Natural killer cell treated with Interleukin-12 subunit alpha and Interleukin-12 subunit beta and Interleukin-15 and Interleukin-18, amount 100 ng/mL, for 72 hours (primary cell): Measurements from ENCODE around the gene LRCH4. TPM values are rescaled to one million over a fixed set of nuclear protein-coding genes. Genes with fewer than 3 reads are reported as not detected.

Experiments
- ATAC-seq, 2 donors: fragments of 150-1000 bp; cut with Tn5 transposase in 1 of 2; sonication (Bioruptor Pico), chemical (Tn5 transposase) in 1 of 2; 2 replicates each; pipeline ENCODE4 v1.10.0; 2021
- DNase-seq: peaks from one replicate; pipeline ENCODE4 v3.0.0; 2022; ENCODE audit warnings: low spot score
- H3K27ac Mint-ChIP-seq, 2 donors: 1 replicate in 1 of 2; 2 replicates in 1 of 2; pipeline ENCODE4 v1.8.0; 2022; ENCODE audit warnings: mixed read lengths in 2 of 2, mild to moderate bottlenecking in 1 of 2, moderate library complexity in 1 of 2
- H3K27me3 Mint-ChIP-seq, 2 donors: 1 replicate in 1 of 2; 2 replicates in 1 of 2; pipeline ENCODE4 v1.8.0; 2022; ENCODE audit warnings: mixed read lengths in 2 of 2
- H3K36me3 Mint-ChIP-seq: one replicate; pipeline ENCODE4 v1.8.0; 2022; ENCODE audit warnings: mixed read lengths
- H3K4me1 Mint-ChIP-seq, 2 donors: 1 replicate in 1 of 2; 2 replicates in 1 of 2; pipeline ENCODE4 v1.8.0; 2022; ENCODE audit warnings: low read depth in 2 of 2, mixed read lengths in 2 of 2, mild to moderate bottlenecking in 1 of 2
- H3K4me3 Mint-ChIP-seq: one replicate; pipeline ENCODE4 v1.8.0; 2022; ENCODE audit warnings: mixed read lengths
- H3K9me3 Mint-ChIP-seq: 2 replicates; pipeline ENCODE4 v1.8.0; 2022; ENCODE audit warnings: mixed read lengths
- total RNA-seq, 2 donors: library from RNA; stranded (reverse); gene quantifications; one replicate each; pipeline ENCODE4 v1.2.3, GENCODE V29; 2022

Gene LRCH4
- total RNA-seq, 2 donors from 2014 or later = 125 to 150 TPM

DNA sequence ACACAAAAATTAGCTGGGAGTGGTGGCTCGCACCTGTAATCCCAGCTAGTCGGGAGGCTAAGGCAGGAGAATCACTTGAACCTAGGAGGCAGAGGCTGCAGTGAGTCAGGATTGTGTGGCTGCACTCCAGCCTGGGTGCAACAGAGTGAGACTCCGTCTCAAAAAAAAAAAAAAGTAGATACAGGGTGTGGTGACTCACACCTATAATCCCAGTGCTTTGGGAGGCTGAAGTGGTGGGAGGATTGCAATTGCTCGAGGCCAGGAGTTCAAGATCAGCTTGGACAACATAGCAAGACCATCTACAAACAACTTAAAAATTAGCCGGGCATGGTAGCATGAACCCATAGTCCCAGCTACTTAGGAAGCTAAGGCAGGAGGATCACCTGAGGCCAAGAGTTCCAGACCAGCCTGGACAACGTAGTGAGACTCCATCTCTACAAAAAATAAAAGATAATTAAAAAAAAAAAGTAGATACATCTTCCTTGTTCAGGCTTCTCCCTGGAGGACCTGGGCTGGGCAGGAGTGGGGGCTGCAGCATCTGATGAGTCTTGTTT lies 28.5 kb upstream of the LRCH4 start:
- no peak for DNase-seq
- Mint-ChIP-seq H3K4me1 (peaks cover 8 to 13% of the 10 kb centered on the region in 2 donors), H3K36me3 (no peaks in the 10 kb centered on the region), H3K27ac (peak overlapping the region in 1 of 2 donors; percentile 34), H3K9me3 (no peaks in the 10 kb centered on the region), H3K4me3 (no peak overlapping the region), H3K27me3 (no peaks in the 10 kb centered on the region)
- ATAC-seq = no peak

DNA sequence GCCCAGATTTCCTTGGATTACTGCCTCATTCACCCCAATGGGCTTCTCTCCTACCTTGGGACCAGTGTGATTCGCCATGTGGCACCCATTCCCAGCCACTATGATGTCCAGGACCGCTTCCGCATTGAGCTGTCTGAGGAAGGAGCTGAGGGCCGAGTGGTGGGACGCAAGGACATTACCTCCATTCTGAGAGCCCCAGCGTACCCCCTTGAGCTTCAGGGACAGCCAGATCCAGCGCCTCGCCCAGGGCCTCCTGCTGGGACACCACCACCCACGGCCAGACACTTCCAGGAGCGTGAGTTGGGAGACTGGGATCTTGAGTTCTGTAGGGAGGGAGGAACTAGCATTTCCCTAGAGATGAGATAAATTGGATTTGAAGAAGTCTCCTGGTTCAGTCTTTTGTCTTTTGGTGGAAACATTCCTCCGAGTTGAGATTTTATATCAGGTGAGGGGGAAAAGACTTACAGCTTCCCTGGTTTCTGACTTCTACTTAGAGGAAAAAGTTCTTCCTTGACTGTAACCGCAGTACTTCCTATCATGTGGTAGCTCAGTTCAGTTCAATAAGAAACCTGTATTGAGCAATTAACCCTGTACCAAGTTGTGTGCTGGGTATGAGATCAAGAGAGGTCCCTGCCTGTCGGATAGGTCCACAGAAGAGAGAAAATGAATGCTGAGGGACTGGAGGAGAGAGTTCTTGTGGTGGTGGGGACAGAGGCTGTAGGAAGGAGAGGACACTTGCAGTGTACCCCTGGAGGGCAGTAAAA lies 27.7 kb upstream of the LRCH4 start:
- ATAC-seq = no peak
- H3K36me3 Mint-ChIP-seq = no peaks in the 10 kb centered on the region
- no peaks in the 10 kb centered on the region for H3K9me3 Mint-ChIP-seq
- peak overlapping the region in 1 of 2 donors; percentile 34 for H3K27ac Mint-ChIP-seq
- no peak for DNase-seq
- peak overlapping the region; percentile 25 for H3K4me3 Mint-ChIP-seq
- no peaks in the 10 kb centered on the region for H3K27me3 Mint-ChIP-seq
- H3K4me1 Mint-ChIP-seq = peaks cover 8 to 13% of the 10 kb centered on the region in 2 donors

DNA sequence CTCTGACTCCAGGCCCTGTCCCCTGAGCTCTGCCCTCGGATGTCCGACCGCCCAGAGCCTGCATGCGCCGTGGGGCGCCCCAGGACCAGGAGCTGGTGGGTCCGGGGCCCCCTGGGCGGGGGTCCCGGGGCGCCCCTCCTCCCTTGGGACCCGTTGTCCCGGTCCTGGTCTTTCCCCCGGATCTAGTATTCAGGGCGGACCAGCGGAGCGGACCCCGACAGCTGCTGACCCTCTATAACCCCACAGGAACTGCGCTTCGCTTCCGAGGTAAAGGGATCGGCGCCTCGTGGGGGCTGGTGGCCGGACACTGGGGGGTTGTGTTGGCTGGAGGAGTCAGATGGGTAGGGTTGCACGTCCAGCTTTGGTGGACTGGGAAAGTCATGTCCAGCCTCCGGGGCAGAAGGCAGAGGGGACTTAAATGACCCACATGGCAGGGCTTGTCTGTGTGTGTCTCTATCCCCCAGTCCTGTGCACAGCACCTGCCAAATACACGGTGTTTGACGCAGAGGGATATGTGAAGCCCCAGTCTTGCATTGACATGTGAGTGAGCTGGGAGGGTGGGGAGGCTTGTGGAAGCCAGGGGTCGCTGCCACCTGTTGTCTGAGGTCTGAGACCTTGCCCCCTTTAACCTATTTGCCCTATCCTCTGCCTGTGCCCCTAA lies 26.9 kb upstream of the LRCH4 start:
- DNase-seq = no peak
- Mint-ChIP-seq H3K9me3 (no peaks in the 10 kb centered on the region), H3K4me3 (peak overlapping the region; percentile 92), H3K27ac (peak overlapping the region in 1 of 2 donors; percentile 98), H3K4me1 (peaks cover 8 to 13% of the 10 kb centered on the region in 2 donors), H3K27me3 (no peaks in the 10 kb centered on the region), H3K36me3 (no peaks in the 10 kb centered on the region)
- peak in 1 of 2 donors; percentile 3 for ATAC-seq

DNA sequence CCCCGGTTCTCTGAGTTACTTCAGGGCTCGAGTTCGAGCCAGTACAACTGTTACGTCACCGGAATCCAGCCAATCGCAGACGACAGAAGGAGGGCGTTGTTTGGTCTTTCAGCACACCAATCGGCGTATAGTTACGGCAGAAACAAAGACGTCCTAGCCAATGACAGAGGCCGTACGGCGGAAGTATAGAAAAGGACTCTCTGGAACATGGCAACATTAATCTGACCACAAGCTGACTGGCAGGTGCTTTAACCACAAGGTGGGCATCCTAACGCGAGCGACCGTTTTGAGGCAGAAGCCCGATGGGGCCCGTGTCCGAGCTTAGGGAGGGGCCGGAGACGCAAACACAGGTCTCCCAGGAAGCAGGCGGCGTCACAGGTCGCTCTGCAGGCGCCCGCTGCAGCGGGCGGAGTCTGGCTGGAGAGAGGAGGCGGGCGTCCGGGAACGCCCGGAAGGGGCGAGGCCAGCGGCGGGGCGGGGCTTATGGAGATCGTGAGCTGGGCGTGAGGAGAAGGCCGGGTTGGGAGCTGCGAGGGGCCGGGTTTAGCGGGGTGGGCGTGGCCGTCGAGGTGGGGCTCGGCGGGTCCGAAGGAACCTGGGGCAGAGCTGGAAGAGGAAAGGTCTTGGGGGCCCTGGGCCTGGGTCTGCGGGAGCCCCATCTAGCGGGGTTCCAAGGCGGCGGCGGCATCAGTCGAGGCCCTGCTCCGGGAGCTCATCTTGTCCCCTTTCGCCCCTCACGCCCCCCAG lies 26.2 kb upstream of the LRCH4 start, which contains the start of gene MOSPD3:
Gene MOSPD3 (plus strand): TSS at position 558 of the 747 bp plus-strand sequence. CDS start 252 bp downstream, outside the sequence.
- Mint-ChIP-seq H3K27ac (peak within 1 kb of the TSS; percentile 84 to 98), H3K4me3 (peak within 1 kb of the TSS; percentile 92), H3K9me3 (no peaks in the 10 kb centered on the region), H3K36me3 (no peaks in the 10 kb centered on the region), H3K4me1 (peaks cover 8 to 15% of the 10 kb centered on the region in 2 donors), H3K27me3 (no peaks in the 10 kb centered on the region)
- DNase-seq (peak; percentile 99), ATAC-seq (peak; percentile 97)

DNA sequence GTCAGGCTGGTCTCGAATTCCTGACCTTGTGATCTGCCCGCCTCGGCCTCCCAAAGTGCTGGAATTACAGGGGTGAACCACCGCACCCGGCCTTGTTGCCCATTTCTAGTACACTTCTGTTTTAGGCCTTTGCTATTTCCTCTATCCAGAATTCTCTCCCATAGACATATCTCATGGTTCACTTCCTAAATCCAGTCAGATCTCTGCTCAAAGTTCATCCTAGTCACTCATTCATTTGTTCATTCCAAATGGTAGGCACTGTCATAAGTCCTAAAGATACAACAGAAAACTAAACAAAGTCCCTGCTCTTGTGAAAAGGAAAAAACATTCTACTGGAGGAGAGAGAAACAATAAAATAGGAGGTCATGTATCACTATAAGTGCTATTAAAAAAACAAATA lies 24.0 kb upstream of the LRCH4 start:
- no peaks in the 10 kb centered on the region for H3K27me3 Mint-ChIP-seq
- H3K4me3 Mint-ChIP-seq = peak overlapping the region; percentile 2
- H3K9me3 Mint-ChIP-seq = no peaks in the 10 kb centered on the region
- H3K4me1 Mint-ChIP-seq = peaks cover 8 to 23% of the 10 kb centered on the region in 2 donors
- H3K27ac Mint-ChIP-seq = no peak overlapping the region
- no peak for DNase-seq
- ATAC-seq = no peak
- H3K36me3 Mint-ChIP-seq = no peaks in the 10 kb centered on the region

DNA sequence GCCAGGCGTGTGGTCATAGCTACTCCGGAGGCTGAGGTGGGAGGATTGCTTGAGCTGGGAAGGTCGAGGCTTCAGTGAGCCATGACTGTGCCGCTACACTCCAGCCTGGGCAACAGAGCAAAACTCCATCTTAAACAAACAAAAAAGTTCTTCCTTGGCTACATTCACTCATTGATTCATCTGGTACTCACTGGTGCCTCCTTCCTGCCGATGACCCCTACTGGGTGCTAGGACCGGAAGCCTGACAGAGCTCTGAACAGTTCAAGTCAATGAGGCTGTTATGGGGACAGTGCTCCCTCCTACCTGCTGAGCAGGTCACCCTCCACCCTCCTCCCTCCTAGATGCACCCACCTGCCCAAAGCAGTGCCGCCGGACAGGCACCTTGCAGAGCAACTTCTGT lies 21.2 kb upstream of the LRCH4 start:
- Mint-ChIP-seq H3K4me1 (peaks cover 7 to 24% of the 10 kb centered on the region in 2 donors), H3K36me3 (no peaks in the 10 kb centered on the region), H3K27me3 (no peaks in the 10 kb centered on the region), H3K4me3 (no peak overlapping the region), H3K27ac (no peak overlapping the region), H3K9me3 (no peaks in the 10 kb centered on the region)
- ATAC-seq (no peak), DNase-seq (no peak)

DNA sequence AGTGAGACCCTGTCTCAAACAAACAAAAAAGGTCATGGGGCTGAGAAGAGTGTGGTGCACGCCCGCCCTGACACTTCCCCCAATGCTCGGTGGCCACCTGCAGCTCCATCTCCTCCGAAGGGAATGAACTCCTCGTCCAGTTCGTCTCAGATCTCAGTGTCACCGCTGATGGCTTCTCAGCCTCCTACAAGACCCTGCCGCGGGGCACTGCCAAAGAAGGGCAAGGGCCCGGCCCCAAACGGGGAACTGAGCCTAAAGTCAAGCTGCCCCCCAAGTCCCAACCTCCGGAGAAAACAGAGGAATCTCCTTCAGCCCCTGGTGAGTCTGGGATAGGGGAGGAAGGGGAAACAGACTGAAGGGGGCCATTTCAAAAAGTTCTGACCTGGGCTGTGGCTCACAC lies 20.4 kb upstream of the LRCH4 start:
- Mint-ChIP-seq H3K27me3 (no peaks in the 10 kb centered on the region), H3K36me3 (no peaks in the 10 kb centered on the region), H3K9me3 (no peaks in the 10 kb centered on the region), H3K4me3 (no peak overlapping the region), H3K27ac (no peak overlapping the region), H3K4me1 (peaks cover 7 to 21% of the 10 kb centered on the region in 2 donors)
- DNase-seq (no peak), ATAC-seq (no peak)

DNA sequence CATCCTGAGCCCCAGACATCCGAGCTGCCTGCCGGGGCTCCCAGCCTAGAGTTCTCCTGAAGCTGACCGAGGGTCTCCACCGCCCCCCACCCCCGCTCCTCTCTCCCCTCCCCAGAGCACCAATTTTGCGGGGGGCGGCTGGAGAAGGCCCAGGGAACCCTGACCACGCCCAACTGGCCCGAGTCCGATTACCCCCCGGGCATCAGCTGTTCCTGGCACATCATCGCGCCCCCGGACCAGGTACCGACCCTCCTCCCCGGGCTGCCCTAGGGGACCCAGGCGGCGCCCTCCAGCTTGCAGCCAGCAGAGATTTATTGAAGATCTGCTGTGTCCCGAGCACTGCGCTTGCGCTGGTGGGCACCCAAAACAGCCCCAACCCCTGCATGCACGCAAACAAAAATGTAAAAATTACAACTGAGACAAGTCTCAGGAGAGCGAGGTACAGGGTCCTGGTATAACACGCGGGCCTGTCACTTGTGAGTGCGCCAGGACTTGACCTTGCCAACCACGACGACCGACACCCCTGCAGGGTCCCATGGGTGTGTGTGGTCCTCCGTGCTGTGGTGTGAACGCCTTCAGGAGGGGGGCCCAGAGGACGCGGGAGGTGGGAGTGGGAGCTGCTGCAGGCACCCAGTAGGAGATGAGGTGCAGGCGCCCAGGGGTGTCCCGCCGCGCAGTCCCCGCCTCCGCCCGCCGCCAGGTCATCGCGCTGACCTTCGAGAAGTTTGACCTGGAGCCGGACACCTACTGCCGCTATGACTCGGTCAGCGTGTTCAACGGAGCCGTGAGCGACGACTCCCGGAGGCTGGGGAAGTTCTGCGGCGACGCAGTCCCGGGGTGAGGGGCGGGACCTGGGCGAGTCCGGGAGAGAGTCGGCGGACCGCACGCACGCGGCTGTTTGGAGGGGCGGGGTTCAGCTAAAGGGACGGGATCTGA lies 19.3 kb upstream of the LRCH4 start:
- H3K27ac Mint-ChIP-seq = peak overlapping the region in 1 of 2 donors; percentile 33
- peak overlapping the region; percentile 86 for H3K4me3 Mint-ChIP-seq
- ATAC-seq (no peak), DNase-seq (peak; percentile 66)
- H3K4me1 Mint-ChIP-seq = peaks cover 7 to 21% of the 10 kb centered on the region in 2 donors
- H3K36me3 Mint-ChIP-seq = no peaks in the 10 kb centered on the region
- H3K9me3 Mint-ChIP-seq = no peaks in the 10 kb centered on the region
- no peaks in the 10 kb centered on the region for H3K27me3 Mint-ChIP-seq

DNA sequence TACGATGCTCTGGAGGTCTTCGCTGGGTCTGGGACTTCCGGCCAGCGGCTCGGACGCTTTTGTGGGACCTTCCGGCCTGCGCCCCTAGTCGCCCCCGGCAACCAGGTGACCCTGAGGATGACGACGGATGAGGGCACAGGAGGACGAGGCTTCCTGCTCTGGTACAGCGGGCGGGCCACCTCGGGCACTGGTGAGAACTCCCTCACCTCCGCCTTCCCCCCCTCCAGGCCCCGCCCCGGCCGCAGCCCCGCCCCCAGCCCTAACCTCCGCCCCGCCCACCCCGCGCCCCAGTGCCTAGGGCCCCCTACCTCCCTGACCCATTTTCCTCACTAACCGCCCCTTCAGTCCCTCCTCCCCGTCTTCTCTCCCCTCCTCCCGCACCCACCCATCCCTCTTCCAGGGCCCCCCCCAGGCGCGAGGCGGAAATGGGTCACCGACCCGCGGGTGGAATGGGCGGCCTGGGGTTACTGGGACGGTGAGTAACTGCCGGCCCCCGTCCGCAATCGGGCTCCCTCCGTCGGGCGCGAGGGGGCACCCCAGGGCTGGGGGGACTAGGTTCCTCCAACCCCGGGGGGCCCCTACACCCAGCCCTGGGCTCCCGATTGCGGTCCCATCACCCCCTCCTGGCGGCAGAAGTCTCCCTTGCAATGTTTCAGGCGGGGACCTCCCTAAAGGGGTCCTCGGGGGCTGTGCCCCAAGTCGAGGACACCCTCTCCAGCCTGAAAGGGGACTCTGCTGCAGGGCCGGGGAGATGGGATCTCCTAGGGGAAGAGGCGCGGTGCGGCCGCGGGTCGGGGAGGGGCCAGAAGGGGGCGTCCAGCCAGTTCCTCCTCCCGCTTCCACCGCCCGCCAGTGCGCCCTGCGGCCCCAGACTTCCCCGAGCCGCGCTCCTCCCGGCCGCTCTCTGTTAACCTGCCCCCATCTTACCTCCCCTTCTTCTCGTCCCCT lies 18.4 kb upstream of the LRCH4 start:
- no peaks in the 10 kb centered on the region for H3K36me3 Mint-ChIP-seq
- H3K9me3 Mint-ChIP-seq = no peaks in the 10 kb centered on the region
- ATAC-seq (peak; percentile 84 to 87), DNase-seq (peak; percentile 89)
- H3K27me3 Mint-ChIP-seq = no peaks in the 10 kb centered on the region
- peaks cover 7 to 21% of the 10 kb centered on the region in 2 donors for H3K4me1 Mint-ChIP-seq
- H3K27ac Mint-ChIP-seq = peak overlapping the region; percentile 63 to 77
- H3K4me3 Mint-ChIP-seq = peak overlapping the region; percentile 86

DNA sequence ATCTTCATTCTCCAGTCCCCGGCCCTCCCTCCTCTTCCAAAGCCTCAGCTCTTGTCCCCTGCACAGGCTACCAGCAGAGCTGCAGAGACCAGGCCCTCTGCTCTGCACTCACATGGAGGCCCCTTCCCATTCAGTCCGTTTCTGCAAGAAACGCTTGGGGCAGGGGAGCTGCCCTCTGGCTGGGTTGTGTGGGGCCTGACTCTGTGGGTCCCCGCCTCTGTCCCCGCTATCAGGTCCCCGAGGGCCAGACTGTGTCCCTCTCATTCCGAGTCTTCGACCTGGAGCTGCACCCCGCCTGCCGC lies 17.7 kb upstream of the LRCH4 start:
- Mint-ChIP-seq H3K4me3 (peak overlapping the region; percentile 86), H3K4me1 (peaks cover 7 to 21% of the 10 kb centered on the region in 2 donors), H3K9me3 (no peaks in the 10 kb centered on the region), H3K27me3 (no peaks in the 10 kb centered on the region), H3K27ac (peak overlapping the region; percentile 63 to 77), H3K36me3 (no peaks in the 10 kb centered on the region)
- no peak for ATAC-seq
- DNase-seq = no peak

DNA sequence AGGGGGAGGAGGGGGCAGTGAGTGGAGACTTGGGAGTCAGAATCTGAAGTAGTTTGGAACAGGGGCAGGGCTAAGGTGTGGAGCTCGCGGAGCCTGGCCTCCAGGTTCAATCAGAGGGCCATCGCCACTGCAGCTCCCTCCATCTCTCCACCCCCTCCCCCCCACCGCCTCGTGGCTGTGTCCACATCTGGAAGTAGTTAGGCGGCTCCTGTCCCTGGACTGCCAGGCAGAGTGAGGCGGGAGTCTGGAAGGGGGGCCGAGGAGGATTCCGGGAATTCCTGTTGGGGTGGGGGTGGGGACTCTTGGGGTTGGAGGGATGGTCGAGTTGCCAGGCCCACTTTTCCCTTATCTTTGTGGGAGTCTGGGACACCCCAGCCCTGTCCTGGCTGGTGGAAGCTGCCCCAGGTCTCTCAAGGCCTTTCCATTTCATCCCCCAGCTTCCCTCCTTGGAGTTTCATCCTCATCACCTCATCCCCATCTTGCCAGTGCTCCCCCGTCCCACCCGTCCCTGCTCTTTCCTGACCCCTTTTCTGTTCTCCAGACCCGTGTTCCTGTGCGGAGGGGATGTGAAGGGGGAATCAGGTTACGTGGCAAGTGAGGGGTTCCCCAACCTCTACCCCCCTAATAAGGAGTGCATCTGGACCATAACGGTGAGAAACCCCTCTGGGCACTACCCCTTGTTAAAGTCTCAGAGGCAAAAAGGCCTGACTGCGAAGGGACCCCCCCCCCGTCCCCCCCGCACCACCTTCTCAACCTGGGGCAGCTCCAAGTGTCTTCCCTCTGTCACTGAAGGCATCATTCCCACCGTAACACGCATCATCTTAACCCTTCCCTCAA lies 17.2 kb upstream of the LRCH4 start:
- no peaks in the 10 kb centered on the region for H3K27me3 Mint-ChIP-seq
- H3K4me1 Mint-ChIP-seq = peaks cover 10 to 25% of the 10 kb centered on the region in 2 donors

More for the DNA sequence above, 17.2 kb upstream of the LRCH4 start:
- DNase-seq = no peak
- Mint-ChIP-seq H3K9me3 (no peaks in the 10 kb centered on the region), H3K27ac (peak overlapping the region; percentile 63 to 77), H3K36me3 (no peaks in the 10 kb centered on the region), H3K4me3 (peak overlapping the region; percentile 86)
- no peak for ATAC-seq
